GM23338 (cell line): ENCODE measurements around the gene MRGPRG. TPM values are rescaled to one million over a fixed set of nuclear protein-coding genes. Genes with fewer than 3 reads are reported as not detected.

Source experiments
- ATAC-seq: fragments of 200-7000 bp; cut with Tn5 transposase; 3 replicates; pipeline ENCODE4 v1.9.1; 2020
- DNase-seq: peaks from one replicate; pipeline ENCODE4 v3.0.0-alpha.2; 2015; ENCODE audit warnings: low spot score
- H2AFZ ChIP-seq: fragments of 200-600 bp; sonication (generic); 2 replicates; pipeline ENCODE4 v1.8.0; 2016; ENCODE audit warnings: antibody characterized with exemption, mild to moderate bottlenecking, moderate library complexity
- H3F3A ChIP-seq: fragments of 200-600 bp; sonication (generic); replicated peaks from 2 replicates; pipeline ENCODE4 v1.8.0; 2017; ENCODE audit warnings: antibody characterized with exemption, mixed run types, low read depth
- H3K27ac ChIP-seq: fragments of 200-600 bp; sonication (generic); 2 replicates; pipeline ENCODE4 v1.6.1; 2016; ENCODE audit warnings: low read depth
- H3K27me3 ChIP-seq: fragments of 200-600 bp; sonication (generic); 2 replicates; pipeline ENCODE4 v1.8.0; 2016; ENCODE audit warnings: mild to moderate bottlenecking, mixed run types, moderate library complexity; ENCODE audit not compliant: insufficient read depth
- H3K36me3 ChIP-seq: fragments of 200-600 bp; sonication (generic); 2 replicates; pipeline ENCODE4 v1.8.0; 2016; ENCODE audit warnings: mild to moderate bottlenecking; ENCODE audit not compliant: insufficient read depth
- H3K4me1 ChIP-seq: fragments of 200-600 bp; sonication (generic); 2 replicates; pipeline ENCODE4 v1.8.0; 2016; ENCODE audit warnings: mild to moderate bottlenecking, moderate library complexity; ENCODE audit not compliant: insufficient read depth
- H3K4me2 ChIP-seq: fragments of 200-600 bp; sonication (generic); 2 replicates; pipeline ENCODE4 v1.7.1; 2017; ENCODE audit warnings: mixed run types
- H3K4me3 ChIP-seq: fragments of 200-600 bp; sonication (generic); 2 replicates; pipeline ENCODE4 v1.6.1; 2016; ENCODE audit warnings: mixed run types
- H3K79me2 ChIP-seq: fragments of 200-600 bp; sonication (generic); replicated peaks from 2 replicates; pipeline ENCODE4 v1.8.0; 2017; ENCODE audit warnings: mild to moderate bottlenecking; ENCODE audit not compliant: insufficient read depth
- H3K9me2 ChIP-seq: fragments of 200-600 bp; sonication (generic); 2 replicates; pipeline ENCODE4 v1.8.0; 2017; ENCODE audit not compliant: insufficient read depth
- H4K20me1 ChIP-seq: fragments of 200-600 bp; sonication (generic); replicated peaks from 2 replicates; pipeline ENCODE4 v1.8.0; 2017; ENCODE audit warnings: mild to moderate bottlenecking; ENCODE audit not compliant: insufficient read depth
- H3K27ac Mint-ChIP-seq: 2 replicates; pipeline ENCODE4 v1.8.0; 2020; ENCODE audit warnings: inconsistent platforms, mild to moderate bottlenecking, moderate library complexity, mixed read lengths
- H3K27me3 Mint-ChIP-seq: 3 replicates; pipeline ENCODE4 v1.8.0; 2022; ENCODE audit warnings: low read depth, mild to moderate bottlenecking, moderate library complexity, mixed read lengths, inconsistent platforms; ENCODE audit not compliant: insufficient read depth, poor library complexity
- H3K36me3 Mint-ChIP-seq: 3 replicates; pipeline ENCODE4 v1.8.0; 2021; ENCODE audit warnings: low read depth, mild to moderate bottlenecking, inconsistent platforms, moderate library complexity, mixed read lengths
- H3K4me1 Mint-ChIP-seq: 3 replicates; pipeline ENCODE4 v1.8.0; 2020; ENCODE audit warnings: mild to moderate bottlenecking, inconsistent platforms, mixed read lengths
- H3K4me3 Mint-ChIP-seq: 3 replicates; pipeline ENCODE4 v1.8.0; 2021; ENCODE audit warnings: moderate library complexity, mild to moderate bottlenecking, inconsistent platforms, mixed read lengths
- H3K9me3 Mint-ChIP-seq: 3 replicates; pipeline ENCODE4 v1.8.0; 2020; ENCODE audit warnings: moderate library complexity, mild to moderate bottlenecking, inconsistent platforms, mixed read lengths
- CREB1 ChIP-seq: fragments of 250-450 bp; sonication (Bioruptor Pico); IDR thresholded peaks from 2 replicates; pipeline ENCODE4 v1.5.0; 2020; ENCODE audit warnings: low read depth, mild to moderate bottlenecking, moderate library complexity
- EZH2 ChIP-seq: fragments of 200-600 bp; sonication (generic); IDR thresholded peaks from one replicate; pipeline ENCODE4 v1.8.0; 2017; ENCODE audit warnings: antibody characterized with exemption, mild to moderate bottlenecking, low read depth; ENCODE audit not compliant: unreplicated experiment
- EZH2phosphoT487 ChIP-seq: fragments of 200-600 bp; sonication (generic); IDR thresholded peaks from one replicate; pipeline ENCODE4 v1.8.1; 2018; ENCODE audit warnings: antibody characterized with exemption; ENCODE audit not compliant: unreplicated experiment
- JUNB ChIP-seq: IDR thresholded peaks from one replicate; pipeline ENCODE4 v1.6.1; 2016; ENCODE audit warnings: antibody characterized with exemption; ENCODE audit not compliant: unreplicated experiment
- NANOG ChIP-seq: IDR thresholded peaks from 2 replicates; pipeline ENCODE4 v1.6.1; 2016; ENCODE audit warnings: antibody characterized with exemption, borderline replicate concordance
- POLR2AphosphoS5 ChIP-seq: IDR thresholded peaks from 2 replicates; pipeline ENCODE4 v1.6.1; 2016; ENCODE audit warnings: antibody characterized with exemption, low read depth
- STAT1 ChIP-seq: IDR thresholded peaks from one replicate; pipeline ENCODE4 v1.6.1; 2016; ENCODE audit warnings: antibody characterized with exemption; ENCODE audit not compliant: unreplicated experiment
- ZNF114 ChIP-seq: fragments of 250-450 bp; sonication (Bioruptor Pico); IDR thresholded peaks from 2 replicates; pipeline ENCODE4 v1.5.0; 2020; ENCODE audit warnings: mild to moderate bottlenecking, moderate library complexity
- ZNF331 ChIP-seq: fragments of 250-450 bp; sonication (Bioruptor Pico); IDR thresholded peaks from 2 replicates; pipeline ENCODE4 v1.5.0; 2020; ENCODE audit warnings: low read depth, mild to moderate bottlenecking, moderate library complexity
- polyA plus RNA-seq: library from polyadenylated mRNA; unstranded; fragments of >200 nt; fragmentation: Nextera tagmentation; extraction: Ambion mirVana; gene quantifications from 2 replicates; pipeline ENCODE4 v1.2.1, GENCODE V29; 2016
- total RNA-seq: library from RNA; depleted of rRNA; stranded (reverse); fragments of >200 nt; shearing (Covaris generic); gene quantifications from 2 replicates; pipeline ENCODE4 v1.2.3, GENCODE V29; 2014
- TF ChIP-seq, protein P1 (sequence below): IDR thresholded peaks from 2 replicates; pipeline ENCODE4 v1.6.1; 2016; ENCODE audit warnings: antibody characterized with exemption
- TF ChIP-seq, protein P2 (sequence below): fragments of 250-450 bp; sonication (Bioruptor Pico); IDR thresholded peaks from 2 replicates; pipeline ENCODE4 v1.5.0; 2020; ENCODE audit warnings: mild to moderate bottlenecking, moderate library complexity
- TF ChIP-seq, protein P3 (sequence below), 2 experiments: fragments of 200-600 bp in 1 of 2; sonication (generic) in 1 of 2; conservative IDR thresholded peaks; 2 replicates each; pipeline versions ENCODE4 v1.5.1 to v1.6.1; 2016 to 2017; ENCODE audit warnings: antibody characterized with exemption in 2 of 2, low read depth in 2 of 2, mild to moderate bottlenecking in 2 of 2, moderate library complexity in 1 of 2
- TF ChIP-seq, protein P4 (sequence below): IDR thresholded peaks from one replicate; pipeline ENCODE4 v1.6.1; 2018; ENCODE audit warnings: antibody characterized with exemption; ENCODE audit not compliant: unreplicated experiment

Gene MRGPRG
- total and polyA plus RNA-seq, 2 experiments from 2014 or later, result not detected

DNA sequence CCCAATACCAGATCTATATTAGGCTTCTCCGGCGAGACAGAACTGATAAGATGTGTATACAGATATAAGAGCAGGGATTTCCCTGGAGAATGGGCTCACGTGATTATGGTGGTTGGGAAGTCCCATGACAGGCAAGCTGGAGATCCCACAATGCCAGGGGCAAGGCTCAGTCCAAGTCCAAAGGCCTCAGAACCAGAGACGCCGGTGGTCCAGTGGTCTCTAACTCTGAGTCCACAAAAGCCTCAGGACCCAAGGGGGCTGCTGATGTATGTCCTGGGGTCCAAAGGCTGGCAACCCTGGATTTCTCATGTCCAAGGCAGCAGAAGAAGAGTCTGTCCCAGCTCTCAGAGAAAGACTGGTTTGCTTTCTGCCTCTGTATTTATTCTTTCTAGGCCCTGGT lies 37.7 kb downstream of the MRGPRG start:
- TF ChIP-seq CREB1 (CRISPR knock-in tag) (no peak), POLR2AphosphoS5 (no peak), JUNB (no peak), ZNF331 (CRISPR knock-in tag) (no peak), STAT1 (no peak), NANOG (no peak), EZH2phosphoT487 (no peak), ZNF114 (CRISPR knock-in tag) (no peak), EZH2 (no peak)
- TF ChIP-seq, protein P1, sequence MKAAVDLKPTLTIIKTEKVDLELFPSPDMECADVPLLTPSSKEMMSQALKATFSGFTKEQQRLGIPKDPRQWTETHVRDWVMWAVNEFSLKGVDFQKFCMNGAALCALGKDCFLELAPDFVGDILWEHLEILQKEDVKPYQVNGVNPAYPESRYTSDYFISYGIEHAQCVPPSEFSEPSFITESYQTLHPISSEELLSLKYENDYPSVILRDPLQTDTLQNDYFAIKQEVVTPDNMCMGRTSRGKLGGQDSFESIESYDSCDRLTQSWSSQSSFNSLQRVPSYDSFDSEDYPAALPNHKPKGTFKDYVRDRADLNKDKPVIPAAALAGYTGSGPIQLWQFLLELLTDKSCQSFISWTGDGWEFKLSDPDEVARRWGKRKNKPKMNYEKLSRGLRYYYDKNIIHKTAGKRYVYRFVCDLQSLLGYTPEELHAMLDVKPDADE, result no peak
- TF ChIP-seq, protein P2, sequence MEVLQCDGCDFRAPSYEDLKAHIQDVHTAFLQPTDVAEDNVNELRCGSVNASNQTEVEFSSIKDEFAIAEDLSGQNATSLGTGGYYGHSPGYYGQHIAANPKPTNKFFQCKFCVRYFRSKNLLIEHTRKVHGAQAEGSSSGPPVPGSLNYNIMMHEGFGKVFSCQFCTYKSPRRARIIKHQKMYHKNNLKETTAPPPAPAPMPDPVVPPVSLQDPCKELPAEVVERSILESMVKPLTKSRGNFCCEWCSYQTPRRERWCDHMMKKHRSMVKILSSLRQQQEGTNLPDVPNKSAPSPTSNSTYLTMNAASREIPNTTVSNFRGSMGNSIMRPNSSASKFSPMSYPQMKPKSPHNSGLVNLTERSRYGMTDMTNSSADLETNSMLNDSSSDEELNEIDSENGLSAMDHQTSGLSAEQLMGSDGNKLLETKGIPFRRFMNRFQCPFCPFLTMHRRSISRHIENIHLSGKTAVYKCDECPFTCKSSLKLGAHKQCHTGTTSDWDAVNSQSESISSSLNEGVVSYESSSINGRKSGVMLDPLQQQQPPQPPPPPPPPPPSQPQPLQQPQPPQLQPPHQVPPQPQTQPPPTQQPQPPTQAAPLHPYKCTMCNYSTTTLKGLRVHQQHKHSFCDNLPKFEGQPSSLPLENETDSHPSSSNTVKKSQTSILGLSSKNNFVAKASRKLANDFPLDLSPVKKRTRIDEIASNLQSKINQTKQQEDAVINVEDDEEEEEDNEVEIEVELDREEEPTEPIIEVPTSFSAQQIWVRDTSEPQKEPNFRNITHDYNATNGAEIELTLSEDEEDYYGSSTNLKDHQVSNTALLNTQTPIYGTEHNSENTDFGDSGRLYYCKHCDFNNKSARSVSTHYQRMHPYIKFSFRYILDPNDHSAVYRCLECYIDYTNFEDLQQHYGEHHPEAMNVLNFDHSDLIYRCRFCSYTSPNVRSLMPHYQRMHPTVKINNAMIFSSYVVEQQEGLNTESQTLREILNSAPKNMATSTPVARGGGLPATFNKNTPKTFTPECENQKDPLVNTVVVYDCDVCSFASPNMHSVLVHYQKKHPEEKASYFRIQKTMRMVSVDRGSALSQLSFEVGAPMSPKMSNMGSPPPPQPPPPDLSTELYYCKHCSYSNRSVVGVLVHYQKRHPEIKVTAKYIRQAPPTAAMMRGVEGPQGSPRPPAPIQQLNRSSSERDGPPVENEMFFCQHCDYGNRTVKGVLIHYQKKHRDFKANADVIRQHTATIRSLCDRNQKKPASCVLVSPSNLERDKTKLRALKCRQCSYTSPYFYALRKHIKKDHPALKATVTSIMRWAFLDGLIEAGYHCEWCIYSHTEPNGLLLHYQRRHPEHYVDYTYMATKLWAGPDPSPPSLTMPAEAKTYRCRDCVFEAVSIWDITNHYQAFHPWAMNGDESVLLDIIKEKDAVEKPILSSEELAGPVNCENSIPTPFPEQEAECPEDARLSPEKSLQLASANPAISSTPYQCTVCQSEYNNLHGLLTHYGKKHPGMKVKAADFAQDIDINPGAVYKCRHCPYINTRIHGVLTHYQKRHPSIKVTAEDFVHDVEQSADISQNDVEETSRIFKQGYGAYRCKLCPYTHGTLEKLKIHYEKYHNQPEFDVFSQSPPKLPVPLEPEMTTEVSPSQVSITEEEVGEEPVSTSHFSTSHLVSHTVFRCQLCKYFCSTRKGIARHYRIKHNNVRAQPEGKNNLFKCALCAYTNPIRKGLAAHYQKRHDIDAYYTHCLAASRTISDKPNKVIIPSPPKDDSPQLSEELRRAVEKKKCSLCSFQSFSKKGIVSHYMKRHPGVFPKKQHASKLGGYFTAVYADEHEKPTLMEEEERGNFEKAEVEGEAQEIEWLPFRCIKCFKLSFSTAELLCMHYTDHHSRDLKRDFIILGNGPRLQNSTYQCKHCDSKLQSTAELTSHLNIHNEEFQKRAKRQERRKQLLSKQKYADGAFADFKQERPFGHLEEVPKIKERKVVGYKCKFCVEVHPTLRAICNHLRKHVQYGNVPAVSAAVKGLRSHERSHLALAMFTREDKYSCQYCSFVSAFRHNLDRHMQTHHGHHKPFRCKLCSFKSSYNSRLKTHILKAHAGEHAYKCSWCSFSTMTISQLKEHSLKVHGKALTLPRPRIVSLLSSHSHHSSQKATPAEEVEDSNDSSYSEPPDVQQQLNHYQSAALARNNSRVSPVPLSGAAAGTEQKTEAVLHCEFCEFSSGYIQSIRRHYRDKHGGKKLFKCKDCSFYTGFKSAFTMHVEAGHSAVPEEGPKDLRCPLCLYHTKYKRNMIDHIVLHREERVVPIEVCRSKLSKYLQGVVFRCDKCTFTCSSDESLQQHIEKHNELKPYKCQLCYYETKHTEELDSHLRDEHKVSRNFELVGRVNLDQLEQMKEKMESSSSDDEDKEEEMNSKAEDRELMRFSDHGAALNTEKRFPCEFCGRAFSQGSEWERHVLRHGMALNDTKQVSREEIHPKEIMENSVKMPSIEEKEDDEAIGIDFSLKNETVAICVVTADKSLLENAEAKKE (CRISPR knock-in tag), result no peak
- TF ChIP-seq, protein P3, sequence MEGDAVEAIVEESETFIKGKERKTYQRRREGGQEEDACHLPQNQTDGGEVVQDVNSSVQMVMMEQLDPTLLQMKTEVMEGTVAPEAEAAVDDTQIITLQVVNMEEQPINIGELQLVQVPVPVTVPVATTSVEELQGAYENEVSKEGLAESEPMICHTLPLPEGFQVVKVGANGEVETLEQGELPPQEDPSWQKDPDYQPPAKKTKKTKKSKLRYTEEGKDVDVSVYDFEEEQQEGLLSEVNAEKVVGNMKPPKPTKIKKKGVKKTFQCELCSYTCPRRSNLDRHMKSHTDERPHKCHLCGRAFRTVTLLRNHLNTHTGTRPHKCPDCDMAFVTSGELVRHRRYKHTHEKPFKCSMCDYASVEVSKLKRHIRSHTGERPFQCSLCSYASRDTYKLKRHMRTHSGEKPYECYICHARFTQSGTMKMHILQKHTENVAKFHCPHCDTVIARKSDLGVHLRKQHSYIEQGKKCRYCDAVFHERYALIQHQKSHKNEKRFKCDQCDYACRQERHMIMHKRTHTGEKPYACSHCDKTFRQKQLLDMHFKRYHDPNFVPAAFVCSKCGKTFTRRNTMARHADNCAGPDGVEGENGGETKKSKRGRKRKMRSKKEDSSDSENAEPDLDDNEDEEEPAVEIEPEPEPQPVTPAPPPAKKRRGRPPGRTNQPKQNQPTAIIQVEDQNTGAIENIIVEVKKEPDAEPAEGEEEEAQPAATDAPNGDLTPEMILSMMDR (conservative IDR thresholded peaks at IDR 0.05; ENCODE audit: low read depth in 2 of 2), result no peak
- TF ChIP-seq, protein P4, sequence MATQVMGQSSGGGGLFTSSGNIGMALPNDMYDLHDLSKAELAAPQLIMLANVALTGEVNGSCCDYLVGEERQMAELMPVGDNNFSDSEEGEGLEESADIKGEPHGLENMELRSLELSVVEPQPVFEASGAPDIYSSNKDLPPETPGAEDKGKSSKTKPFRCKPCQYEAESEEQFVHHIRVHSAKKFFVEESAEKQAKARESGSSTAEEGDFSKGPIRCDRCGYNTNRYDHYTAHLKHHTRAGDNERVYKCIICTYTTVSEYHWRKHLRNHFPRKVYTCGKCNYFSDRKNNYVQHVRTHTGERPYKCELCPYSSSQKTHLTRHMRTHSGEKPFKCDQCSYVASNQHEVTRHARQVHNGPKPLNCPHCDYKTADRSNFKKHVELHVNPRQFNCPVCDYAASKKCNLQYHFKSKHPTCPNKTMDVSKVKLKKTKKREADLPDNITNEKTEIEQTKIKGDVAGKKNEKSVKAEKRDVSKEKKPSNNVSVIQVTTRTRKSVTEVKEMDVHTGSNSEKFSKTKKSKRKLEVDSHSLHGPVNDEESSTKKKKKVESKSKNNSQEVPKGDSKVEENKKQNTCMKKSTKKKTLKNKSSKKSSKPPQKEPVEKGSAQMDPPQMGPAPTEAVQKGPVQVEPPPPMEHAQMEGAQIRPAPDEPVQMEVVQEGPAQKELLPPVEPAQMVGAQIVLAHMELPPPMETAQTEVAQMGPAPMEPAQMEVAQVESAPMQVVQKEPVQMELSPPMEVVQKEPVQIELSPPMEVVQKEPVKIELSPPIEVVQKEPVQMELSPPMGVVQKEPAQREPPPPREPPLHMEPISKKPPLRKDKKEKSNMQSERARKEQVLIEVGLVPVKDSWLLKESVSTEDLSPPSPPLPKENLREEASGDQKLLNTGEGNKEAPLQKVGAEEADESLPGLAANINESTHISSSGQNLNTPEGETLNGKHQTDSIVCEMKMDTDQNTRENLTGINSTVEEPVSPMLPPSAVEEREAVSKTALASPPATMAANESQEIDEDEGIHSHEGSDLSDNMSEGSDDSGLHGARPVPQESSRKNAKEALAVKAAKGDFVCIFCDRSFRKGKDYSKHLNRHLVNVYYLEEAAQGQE, result no peak
- no peak overlapping the region for H3K27ac Mint-ChIP-seq
- Histone ChIP-seq H3K4me1 (no peaks in the 10 kb centered on the region), H3K4me3 (no peak overlapping the region), H3K27me3 (no peaks in the 10 kb centered on the region), H3K79me2 (no peaks in the 10 kb centered on the region), H3K4me2 (no peak overlapping the region), H2AFZ (no peak overlapping the region), H4K20me1 (no peaks in the 10 kb centered on the region), H3K9me2 (peaks cover 5% of the 10 kb centered on the region; the same call in 1 of the 2 replicates), H3F3A (no peaks in the 10 kb centered on the region), H3K27ac (no peak overlapping the region), H3K36me3 (no peaks in the 10 kb centered on the region)
- ATAC-seq (no peak), DNase-seq (no peak)
- peaks cover 11% of the 10 kb centered on the region for H3K9me3 Mint-ChIP-seq
- H3K4me3 Mint-ChIP-seq, result no peak overlapping the region
- H3K36me3 Mint-ChIP-seq, result no peaks in the 10 kb centered on the region
- peaks cover 7% of the 10 kb centered on the region for H3K27me3 Mint-ChIP-seq
- peaks cover 2% of the 10 kb centered on the region; the same call in 1 of the 3 replicates for H3K4me1 Mint-ChIP-seq
